Right ventricle myocardium superior (tissue), 1 donor: ENCODE measurements around the gene PIK3IP1. TPM values are rescaled to one million over a fixed set of nuclear protein-coding genes. Genes with fewer than 3 reads are reported as not detected.

ENCODE experiments used
- ATAC-seq: fragments of 200-7000 bp; cut with Tn5 transposase; one replicate; pipeline ENCODE4 v1.9.1; 2020; ENCODE audit warnings: mild to moderate bottlenecking; ENCODE audit not compliant: poor library complexity
- DNase-seq: peaks from one replicate; pipeline ENCODE4 v3.0.0-alpha.2; 2020
- intact Hi-C: fragments of 100-400 bp; cut with DNase I; formaldehyde crosslinking; loops from one replicate; pipeline ENCODE4 v1.11.2; 2022
- total RNA-seq: library from RNA; stranded (reverse); fragmentation: NEBNext Ultra II Directional; extraction: Animal tissue kit (Norgen Biotek cat#: 25700); gene quantifications from one replicate; pipeline ENCODE4 v1.2.1, GENCODE V29; 2021
- donor health status: DM: no; HTN: yes; CAD: no; lungs with severe emphysema.

Gene PIK3IP1
- total RNA-seq, 1 donor from 2014 or later, result 10.4 TPM

DNA sequence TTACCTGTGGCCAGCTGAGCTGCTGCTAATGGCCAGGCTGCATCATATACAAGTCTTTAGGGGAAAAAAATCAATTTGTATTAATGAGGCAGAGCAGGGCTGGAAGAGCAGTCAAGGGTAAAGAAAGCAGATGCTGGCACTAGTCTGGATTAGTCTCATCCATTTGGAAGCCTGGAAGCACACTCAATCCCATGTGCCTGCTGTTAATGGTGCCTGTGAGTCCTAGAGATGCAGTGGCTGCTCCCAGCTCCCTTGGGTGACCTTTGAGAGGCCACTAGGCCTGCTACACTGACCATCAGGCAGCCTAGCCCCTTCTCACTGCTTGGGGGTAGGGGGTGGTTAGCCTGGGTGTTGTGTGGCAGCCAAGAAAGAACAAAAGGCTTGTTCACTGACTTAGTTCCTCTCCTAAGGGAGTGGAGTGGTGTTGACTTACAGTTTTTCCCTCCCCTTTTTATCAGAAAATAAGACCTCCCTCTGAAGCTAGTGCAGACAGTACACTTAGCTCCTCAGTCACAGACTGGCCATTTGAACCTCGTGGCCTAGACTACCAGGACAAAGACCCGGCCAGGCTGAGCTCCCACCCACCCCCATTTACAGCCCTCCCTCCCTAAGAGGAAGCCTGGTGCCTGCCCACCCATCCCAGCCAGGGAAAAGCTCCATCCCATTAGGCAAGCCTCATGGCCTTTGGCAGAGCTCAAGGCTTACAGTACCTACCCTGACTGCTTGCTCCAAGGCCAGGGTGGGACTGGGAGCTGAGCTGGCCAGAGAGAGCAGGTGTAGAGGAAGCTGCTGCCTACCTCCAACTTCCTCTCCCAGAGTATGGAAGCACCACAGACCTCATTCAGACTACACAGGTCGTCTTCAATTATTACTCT is 7.8 kb downstream of the PIK3IP1 start:
- ATAC-seq, result no peak
- intact Hi-C loops, result no loop called here

DNA sequence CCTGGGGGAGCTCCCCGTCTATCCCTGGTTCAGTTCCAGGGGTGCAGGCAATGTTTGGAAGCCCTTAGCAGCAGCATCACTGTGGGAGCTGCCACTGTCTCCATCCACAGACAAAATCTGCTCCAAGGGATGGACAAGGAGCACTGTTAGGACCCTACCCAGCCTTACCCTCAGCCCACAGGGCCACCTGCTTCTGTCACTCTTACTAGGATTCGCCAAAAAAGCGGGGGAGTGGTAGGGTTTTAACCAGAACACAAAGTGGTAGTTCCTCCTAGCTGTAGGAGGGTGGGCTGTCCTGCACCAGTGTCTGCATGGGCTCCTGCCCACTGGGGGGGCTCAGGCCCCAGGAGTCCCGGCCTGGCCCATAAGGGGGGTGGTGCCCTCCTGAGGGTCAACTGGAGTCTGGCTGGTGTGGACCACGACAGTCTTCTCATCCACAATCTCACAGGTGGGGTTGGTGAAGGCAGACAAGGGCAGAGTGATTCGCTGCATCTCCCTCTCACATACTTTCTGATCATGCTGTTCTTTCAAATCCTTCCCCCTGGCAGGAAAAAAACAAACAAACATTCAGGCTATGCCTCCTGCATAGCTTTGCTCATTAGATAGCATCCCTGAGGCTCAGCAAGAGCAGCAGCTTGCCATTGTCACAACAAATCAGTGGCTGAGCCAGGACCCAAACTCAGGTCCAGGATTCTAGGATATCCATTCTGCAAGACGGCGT is 9.4 kb downstream of the PIK3IP1 start:
- intact Hi-C loops, result no loop called here
- ATAC-seq (no peak), DNase-seq (no peak)

More for the DNA sequence above, 7.8 kb downstream of the PIK3IP1 start:
- no peak for DNase-seq

DNA sequence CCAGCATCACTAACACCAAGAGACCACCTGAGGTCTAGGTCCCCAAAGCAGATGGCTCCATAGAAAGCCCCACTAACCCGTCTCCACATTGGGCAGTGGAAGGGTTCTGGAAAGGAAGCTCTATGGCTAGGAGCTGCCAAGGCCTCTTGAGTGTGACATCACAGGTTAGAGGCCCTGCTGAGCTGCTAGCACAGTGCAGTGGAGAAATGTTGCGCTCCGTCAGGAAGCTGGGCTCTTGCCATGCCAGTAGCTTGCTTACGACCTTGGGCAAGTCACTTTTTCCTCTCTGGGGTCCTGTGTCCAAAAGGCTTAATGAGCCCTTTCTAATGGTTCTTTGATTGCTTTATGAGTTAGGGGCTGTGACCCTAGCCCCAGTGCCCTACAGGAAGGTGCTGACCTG is 10.6 kb downstream of the PIK3IP1 start:
- ATAC-seq (peak; percentile 52), DNase-seq (no peak)
- intact Hi-C loops, result no loop called here

DNA sequence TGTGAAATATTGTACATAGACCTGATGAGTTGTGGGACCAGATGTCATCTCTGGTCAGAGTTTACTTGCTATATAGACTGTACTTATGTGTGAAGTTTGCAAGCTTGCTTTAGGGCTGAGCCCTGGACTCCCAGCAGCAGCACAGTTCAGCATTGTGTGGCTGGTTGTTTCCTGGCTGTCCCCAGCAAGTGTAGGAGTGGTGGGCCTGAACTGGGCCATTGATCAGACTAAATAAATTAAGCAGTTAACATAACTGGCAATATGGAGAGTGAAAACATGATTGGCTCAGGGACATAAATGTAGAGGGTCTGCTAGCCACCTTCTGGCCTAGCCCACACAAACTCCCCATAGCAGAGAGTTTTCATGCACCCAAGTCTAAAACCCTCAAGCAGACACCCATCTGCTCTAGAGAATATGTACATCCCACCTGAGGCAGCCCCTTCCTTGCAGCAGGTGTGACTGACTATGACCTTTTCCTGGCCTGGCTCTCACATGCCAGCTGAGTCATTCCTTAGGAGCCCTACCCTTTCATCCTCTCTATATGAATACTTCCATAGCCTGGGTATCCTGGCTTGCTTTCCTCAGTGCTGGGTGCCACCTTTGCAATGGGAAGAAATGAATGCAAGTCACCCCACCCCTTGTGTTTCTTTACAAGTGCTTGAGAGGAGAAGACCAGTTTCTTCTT is 12.3 kb downstream of the PIK3IP1 start:
- intact Hi-C loops, result no loop called here
- ATAC-seq (no peak), DNase-seq (no peak)

DNA sequence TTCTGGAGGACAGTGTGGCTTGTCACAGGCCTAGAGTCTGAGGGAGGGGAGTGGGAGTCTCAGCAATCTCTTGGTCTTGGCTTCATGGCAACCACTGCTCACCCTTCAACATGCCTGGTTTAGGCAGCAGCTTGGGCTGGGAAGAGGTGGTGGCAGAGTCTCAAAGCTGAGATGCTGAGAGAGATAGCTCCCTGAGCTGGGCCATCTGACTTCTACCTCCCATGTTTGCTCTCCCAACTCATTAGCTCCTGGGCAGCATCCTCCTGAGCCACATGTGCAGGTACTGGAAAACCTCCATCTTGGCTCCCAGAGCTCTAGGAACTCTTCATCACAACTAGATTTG is 13.0 kb downstream of the PIK3IP1 start:
- no peak for DNase-seq
- no peak for ATAC-seq
- intact Hi-C loops, result no loop called here

DNA sequence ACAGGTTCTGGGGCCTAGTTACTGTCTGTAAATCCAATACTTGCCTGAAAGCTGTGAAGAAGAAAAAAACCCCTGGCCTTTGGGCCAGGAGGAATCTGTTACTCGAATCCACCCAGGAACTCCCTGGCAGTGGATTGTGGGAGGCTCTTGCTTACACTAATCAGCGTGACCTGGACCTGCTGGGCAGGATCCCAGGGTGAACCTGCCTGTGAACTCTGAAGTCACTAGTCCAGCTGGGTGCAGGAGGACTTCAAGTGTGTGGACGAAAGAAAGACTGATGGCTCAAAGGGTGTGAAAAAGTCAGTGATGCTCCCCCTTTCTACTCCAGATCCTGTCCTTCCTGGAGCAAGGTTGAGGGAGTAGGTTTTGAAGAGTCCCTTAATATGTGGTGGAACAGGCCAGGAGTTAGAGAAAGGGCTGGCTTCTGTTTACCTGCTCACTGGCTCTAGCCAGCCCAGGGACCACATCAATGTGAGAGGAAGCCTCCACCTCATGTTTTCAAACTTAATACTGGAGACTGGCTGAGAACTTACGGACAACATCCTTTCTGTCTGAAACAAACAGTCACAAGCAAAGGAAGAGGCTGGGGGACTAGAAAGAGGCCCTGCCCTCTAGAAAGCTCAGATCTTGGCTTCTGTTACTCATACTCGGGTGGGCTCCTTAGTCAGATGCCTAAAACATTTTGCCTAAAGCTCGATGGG is 13.5 kb downstream of the PIK3IP1 start:
- no peak for DNase-seq
- ATAC-seq, result no peak
- intact Hi-C loops, result no loop called here

DNA sequence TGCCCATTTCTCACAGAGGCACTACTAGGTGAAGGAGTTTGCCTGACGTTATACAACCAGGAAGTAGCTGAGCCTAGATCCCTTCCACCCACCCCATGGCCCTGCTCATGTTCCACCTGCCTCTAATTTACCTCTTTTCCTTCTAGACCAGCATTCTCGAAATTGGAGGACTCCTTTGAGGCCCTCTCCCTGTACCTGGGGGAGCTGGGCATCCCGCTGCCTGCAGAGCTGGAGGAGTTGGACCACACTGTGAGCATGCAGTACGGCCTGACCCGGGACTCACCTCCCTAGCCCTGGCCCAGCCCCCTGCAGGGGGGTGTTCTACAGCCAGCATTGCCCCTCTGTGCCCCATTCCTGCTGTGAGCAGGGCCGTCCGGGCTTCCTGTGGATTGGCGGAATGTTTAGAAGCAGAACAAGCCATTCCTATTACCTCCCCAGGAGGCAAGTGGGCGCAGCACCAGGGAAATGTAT is 14.1 kb downstream of the PIK3IP1 start:
- no peak for DNase-seq
- intact Hi-C loops, result no loop called here
- ATAC-seq, result no peak

DNA sequence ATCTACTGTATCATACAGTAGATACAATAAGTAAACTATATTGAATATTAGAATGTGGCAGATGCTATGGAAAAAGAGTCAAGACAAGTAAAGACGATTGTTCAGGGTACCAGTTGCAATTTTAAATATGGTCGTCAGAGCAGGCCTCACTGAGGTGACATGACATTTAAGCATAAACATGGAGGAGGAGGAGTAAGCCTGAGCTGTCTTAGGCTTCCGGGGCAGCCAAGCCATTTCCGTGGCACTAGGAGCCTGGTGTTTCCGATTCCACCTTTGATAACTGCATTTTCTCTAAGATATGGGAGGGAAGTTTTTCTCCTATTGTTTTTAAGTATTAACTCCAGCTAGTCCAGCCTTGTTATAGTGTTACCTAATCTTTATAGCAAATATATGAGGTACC is 14.5 kb downstream of the PIK3IP1 start:
- intact Hi-C loops, result no loop called here

DNA sequence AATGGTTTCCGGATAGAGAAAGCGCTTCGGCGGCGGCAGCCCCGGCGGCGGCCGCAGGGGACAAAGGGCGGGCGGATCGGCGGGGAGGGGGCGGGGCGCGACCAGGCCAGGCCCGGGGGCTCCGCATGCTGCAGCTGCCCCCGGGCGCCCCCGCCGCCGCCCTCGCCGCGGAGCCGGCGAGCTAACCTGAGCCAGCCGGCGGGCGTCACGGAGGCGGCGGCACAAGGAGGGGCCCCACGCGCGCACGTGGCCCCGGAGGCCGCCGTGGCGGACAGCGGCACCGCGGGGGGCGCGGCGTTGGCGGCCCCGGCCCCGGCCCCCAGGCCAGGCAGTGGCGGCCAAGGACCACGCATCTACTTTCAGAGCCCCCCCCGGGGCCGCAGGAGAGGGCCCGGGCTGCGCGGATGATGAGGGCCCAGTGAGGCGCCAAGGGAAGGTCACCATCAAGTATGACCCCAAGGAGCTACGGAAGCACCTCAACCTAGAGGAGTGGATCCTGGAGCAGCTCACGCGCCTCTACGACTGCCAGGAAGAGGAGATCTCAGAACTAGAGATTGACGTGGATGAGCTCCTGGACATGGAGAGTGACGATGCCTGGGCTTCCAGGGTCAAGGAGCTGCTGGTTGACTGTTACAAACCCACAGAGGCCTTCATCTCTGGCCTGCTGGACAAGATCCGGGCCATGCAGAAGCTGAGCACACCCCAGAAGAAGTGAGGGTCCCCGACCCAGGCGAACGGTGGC is 15.7 kb downstream of the PIK3IP1 start:
- intact Hi-C loops, result no loop called here
- no peak for ATAC-seq
- DNase-seq, result no peak

More for the DNA sequence above, 14.5 kb downstream of the PIK3IP1 start:
- DNase-seq (no peak), ATAC-seq (no peak)

DNA sequence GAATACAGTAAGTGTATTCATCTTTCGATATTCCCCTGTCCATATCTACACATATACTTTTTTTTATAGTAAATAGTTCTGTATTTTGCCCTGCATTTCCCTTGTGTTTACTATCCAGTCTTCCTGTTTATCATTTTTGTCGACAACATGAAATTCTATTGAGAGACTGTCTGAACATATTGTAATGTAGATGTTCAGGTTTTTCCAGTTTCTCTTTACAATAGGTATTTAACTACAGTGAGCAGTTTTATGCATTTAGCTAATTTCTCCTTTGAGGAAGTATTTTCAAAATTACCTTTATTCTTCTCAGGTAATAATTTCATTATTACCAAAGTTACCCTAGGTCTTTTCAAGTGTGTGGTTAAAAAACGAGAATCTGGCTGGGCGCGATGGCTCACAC is 16.7 kb downstream of the PIK3IP1 start:
- intact Hi-C loops, result no loop called here
- ATAC-seq, result no peak
- DNase-seq, result no peak

DNA sequence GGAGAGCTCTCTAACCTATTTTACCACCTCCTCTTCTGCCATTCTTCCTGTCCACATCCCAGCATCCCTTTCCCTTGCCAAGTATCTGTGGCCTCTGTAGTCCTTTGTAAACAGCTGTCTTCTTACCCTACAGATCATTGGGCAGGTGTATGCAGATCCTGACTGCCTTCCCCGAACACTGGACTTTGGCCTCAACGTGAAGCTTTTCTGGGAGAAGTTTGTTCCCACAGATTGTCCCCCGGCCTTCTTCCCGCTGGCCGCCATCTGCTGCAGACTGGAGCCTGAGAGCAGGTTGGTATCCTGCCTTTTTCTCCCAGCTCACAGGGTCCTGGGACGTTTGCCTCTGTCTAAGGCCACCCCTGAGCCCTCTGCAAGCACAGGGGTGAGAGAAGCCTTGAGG is 17.3 kb downstream of the PIK3IP1 start:
- intact Hi-C loops, result no loop called here
- ATAC-seq (no peak), DNase-seq (no peak)

DNA sequence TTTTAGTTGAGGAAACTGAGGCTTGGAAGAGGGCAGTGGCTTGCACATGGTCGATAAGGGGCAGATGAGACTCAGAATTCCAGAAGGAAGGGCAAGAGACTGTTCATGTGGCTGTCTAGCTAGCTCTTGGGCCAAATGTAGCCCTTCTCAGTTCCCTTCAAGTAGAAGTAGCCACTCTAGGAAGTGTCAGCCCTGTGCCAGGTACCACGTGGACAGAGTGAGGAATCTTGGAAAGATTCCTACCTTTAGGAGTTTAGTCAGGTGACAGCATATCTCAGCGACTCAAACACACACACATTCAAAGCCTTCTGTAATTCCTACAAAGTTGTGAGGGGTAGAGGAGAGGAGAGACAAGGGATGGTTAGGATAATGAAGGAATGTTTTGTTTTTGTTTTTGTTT is 18.3 kb downstream of the PIK3IP1 start:
- no peak for DNase-seq
- intact Hi-C loops, result loop anchor here (5.0 kb wide), 1 partner anchor 62 kb away; the partner anchor contains the start of gene LIMK2
- ATAC-seq, result no peak

DNA sequence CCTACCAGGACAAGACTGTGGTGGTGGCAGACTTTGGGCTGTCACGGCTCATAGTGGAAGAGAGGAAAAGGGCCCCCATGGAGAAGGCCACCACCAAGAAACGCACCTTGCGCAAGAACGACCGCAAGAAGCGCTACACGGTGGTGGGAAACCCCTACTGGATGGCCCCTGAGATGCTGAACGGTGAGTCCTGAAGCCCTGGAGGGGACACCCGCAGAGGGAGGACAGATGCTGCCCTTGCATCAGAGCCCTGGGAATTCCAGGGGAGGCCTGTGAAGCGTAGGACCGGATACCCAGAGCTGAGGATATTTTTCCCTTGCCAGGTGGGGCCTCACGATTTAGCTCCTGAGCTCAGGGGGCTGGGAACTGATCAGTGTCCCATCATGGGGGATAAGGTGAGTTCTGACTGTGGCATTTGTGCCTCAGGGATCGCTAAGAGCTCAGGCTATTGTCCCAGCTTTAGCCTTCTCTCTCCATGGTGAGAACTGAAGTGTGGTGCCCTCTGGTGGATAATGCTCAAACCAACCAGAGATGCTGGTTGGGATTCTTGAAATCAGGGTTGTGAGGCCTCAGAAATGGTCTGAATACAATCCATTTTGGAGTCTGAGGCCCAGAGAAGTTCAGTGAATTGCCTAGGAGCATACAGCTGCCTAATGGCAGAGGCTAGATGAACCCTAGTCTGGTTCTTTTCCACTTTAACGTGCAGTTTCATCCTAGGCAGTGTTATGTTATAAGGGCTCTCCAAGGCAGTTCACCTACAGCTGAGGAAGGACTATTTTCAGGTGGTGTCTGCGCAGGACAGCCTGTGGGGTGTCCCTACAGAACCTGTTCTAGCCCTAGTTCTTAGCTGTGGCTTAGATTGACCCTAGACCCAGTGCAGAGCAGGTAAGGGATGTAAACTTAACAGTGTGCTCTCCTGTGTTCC is 19.5 kb downstream of the PIK3IP1 start:
- intact Hi-C loops, result loop anchor here (5.0 kb wide), 1 partner anchor 60 kb away; the partner anchor contains the start of gene LIMK2
- peak; percentile 77 for ATAC-seq
- no peak for DNase-seq

DNA sequence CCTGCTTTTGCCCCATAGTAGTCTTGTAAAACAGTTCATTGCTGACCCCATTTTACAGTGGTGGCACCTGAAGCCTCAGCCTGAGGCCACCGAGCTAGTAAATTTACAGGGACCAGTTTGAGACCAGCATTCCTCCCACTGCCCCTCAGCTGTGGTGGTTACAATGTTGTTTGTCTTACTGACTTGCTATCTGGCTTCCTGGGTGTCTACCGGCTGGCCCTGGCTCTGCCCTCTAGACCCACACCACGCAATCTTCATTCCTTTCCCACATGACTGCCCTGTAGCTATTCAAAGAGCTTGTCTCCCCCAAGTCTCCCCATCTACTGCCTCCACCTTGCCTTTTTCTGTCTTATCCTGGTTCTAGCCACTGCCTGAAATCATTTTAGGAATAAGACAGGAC is 20.8 kb downstream of the PIK3IP1 start:
- no peak for DNase-seq
- intact Hi-C loops, result loop anchor here (5.0 kb wide), 1 partner anchor 59 kb away; the partner anchor contains the start of gene LIMK2
- ATAC-seq, result peak; percentile 26

DNA sequence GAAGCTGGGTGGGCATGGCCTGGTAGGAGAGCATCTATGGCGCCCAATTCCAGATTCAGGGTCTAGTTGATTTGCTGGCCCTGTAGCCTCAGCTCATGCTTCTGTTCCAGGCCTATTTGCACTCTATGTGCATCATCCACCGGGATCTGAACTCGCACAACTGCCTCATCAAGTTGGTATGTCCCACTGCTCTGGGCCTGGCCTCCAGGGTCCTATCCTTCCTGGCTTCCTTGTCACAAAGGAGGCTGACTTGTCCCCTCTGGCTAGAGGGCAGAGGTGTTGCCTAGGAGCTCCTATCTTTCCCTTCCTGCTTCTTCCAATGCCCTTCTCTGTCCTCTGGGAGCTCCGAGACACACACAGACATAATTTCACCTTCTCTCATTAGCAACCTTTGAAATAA is 21.3 kb downstream of the PIK3IP1 start:
- no peak for DNase-seq
- ATAC-seq, result no peak

DNA sequence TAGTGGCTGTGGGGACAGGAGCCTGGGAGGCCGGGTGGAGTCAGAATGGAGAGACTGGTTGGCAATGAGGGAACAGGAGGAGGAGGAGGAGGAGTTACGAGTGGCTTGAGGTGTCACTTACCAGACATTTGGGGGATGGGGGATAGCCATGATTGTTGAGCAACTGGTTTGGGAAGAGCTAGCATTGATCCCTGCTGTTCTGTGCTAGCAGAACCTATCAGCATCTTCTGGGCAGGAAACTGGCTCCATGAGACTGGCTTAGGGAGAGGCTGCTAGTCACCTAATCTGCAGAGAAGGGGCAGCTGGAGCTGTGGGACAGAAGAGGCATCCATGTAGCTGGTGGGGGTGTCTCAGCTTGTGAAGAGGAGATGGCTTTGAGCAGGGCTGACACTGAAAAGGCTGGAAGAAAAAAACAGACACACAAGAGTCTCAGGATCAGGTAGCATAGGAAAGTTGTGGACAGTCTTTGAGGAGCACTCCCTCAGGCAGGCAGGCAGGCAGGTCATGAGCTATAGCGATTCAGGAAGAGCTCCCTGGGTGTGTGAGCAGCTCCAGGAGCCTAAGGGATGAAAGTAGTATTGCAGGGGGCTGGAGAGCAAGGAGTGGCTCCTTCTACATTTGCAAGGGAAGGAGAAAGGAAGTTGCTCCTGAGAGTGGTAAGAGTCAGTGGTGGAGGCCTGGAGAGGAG is 22.3 kb downstream of the PIK3IP1 start:
- intact Hi-C loops, result loop anchor here (5.0 kb wide), 1 partner anchor 58 kb away; the partner anchor contains the start of gene LIMK2
- ATAC-seq (no peak), DNase-seq (no peak)

More for the DNA sequence above, 21.3 kb downstream of the PIK3IP1 start:
- intact Hi-C loops, result loop anchor here (5.0 kb wide), 1 partner anchor 59 kb away; the partner anchor contains the start of gene LIMK2
